Activated CD8-positive, alpha-beta T cell treated with anti-CD3 and anti-CD28 coated beads for 36 hours (primary cell): ENCODE data around the gene ZNF574. TPM values are rescaled to one million over a fixed set of nuclear protein-coding genes. Genes with fewer than 3 reads are reported as not detected.

Source experiments
- ATAC-seq: fragments of 200-7000 bp; cut with Tn5 transposase; one replicate; pipeline ENCODE4 v1.10.0; 2021; ENCODE audit warnings: mild to moderate bottlenecking, moderate library complexity
- CTCF ChIA-PET: fragments of 350-600 bp; sonication (Branson Sonifier 250); formaldehyde crosslinking; loops from one replicate; lab custom pipeline; 2021; ENCODE audit warnings: antibody characterized with exemption; lab: Charles Lee
- POLR2A ChIA-PET: fragments of 350-600 bp; sonication (Branson Sonifier 250); formaldehyde crosslinking; loops from one replicate; lab custom pipeline; 2021; ENCODE audit warnings: antibody characterized with exemption; lab: Charles Lee
- DNase-seq: peaks from one replicate; pipeline ENCODE4 v3.0.0-alpha.2; 2020
- H3K27ac Mint-ChIP-seq: one replicate; pipeline ENCODE4 v1.8.0; 2021; ENCODE audit warnings: mild to moderate bottlenecking, mixed read lengths
- H3K27me3 Mint-ChIP-seq: one replicate; pipeline ENCODE4 v1.8.0; 2021; ENCODE audit warnings: mixed read lengths
- H3K36me3 Mint-ChIP-seq: one replicate; pipeline ENCODE4 v1.8.0; 2021; ENCODE audit warnings: low read depth, mixed read lengths
- H3K4me1 Mint-ChIP-seq: one replicate; pipeline ENCODE4 v1.8.0; 2021; ENCODE audit warnings: low read depth, mixed read lengths
- H3K4me3 Mint-ChIP-seq: one replicate; pipeline ENCODE4 v1.8.0; 2021; ENCODE audit warnings: mild to moderate bottlenecking, moderate library complexity, mixed read lengths
- H3K9me3 Mint-ChIP-seq: one replicate; pipeline ENCODE4 v1.8.0; 2021; ENCODE audit warnings: mixed read lengths
- intact Hi-C: fragments of 100-400 bp; cut with micrococcal nuclease; formaldehyde crosslinking; loops from one replicate; pipeline ENCODE4 v1.10.0; 2022
- total RNA-seq, 2 experiments: library from RNA; stranded (reverse); gene quantifications; one replicate each; pipeline ENCODE4 v1.2.3, GENCODE V29; 2021
- TF ChIP-seq, protein P1 (sequence below): fragments of 200-600 bp; IDR thresholded peaks from one replicate; pipeline ENCODE4 v1.8.0; 2022; ENCODE audit warnings: antibody characterized with exemption, mild to moderate bottlenecking

The ZNF574 gene
- total RNA-seq, 2 experiments from 2014 or later, result 12.4 to 12.8 TPM

DNA sequence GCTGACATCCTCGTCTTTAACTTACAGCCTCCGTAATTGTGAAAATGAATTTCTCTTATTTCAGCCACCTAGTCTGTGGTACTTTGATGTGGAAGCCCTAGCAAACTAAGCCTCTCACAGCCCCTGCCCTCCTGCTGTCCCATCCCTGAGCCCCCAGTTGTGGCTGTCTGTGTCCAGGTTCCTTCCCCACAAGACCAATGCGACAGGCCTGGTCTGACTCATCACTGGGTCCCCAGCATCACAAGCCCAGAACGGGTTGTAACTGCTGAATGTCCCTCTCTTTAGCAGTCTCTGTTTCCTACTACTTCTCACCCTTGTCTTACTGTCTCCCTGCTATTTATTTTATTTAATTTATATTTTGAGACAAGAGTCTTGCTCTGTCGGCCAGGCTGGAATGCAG lies 50.6 kb downstream of the ZNF574 start:
- peak; percentile 33 for DNase-seq
- POLR2A ChIA-PET, result interaction anchor here (1.0 kb wide), 1 partner anchor 16 kb away, joined by 3 read pairs; no protein-coding TSS in a partner anchor
- Mint-ChIP-seq H3K4me1 (peaks cover 73% of the 10 kb centered on the region), H3K9me3 (peaks cover 2% of the 10 kb centered on the region), H3K27ac (peak overlapping the region; percentile 79), H3K27me3 (no peaks in the 10 kb centered on the region), H3K36me3 (peaks cover 25% of the 10 kb centered on the region), H3K4me3 (no peak overlapping the region)
- intact Hi-C loops, result no loop called here
- CTCF ChIA-PET, result interaction anchor here (1.3 to 3.7 kb wide), 2 partner anchors 16 to 18 kb away, joined by 5 to 18 read pairs; no protein-coding TSS in a partner anchor
- no peak for ATAC-seq
- TF ChIP-seq, protein P1, sequence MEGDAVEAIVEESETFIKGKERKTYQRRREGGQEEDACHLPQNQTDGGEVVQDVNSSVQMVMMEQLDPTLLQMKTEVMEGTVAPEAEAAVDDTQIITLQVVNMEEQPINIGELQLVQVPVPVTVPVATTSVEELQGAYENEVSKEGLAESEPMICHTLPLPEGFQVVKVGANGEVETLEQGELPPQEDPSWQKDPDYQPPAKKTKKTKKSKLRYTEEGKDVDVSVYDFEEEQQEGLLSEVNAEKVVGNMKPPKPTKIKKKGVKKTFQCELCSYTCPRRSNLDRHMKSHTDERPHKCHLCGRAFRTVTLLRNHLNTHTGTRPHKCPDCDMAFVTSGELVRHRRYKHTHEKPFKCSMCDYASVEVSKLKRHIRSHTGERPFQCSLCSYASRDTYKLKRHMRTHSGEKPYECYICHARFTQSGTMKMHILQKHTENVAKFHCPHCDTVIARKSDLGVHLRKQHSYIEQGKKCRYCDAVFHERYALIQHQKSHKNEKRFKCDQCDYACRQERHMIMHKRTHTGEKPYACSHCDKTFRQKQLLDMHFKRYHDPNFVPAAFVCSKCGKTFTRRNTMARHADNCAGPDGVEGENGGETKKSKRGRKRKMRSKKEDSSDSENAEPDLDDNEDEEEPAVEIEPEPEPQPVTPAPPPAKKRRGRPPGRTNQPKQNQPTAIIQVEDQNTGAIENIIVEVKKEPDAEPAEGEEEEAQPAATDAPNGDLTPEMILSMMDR, result no peak

DNA sequence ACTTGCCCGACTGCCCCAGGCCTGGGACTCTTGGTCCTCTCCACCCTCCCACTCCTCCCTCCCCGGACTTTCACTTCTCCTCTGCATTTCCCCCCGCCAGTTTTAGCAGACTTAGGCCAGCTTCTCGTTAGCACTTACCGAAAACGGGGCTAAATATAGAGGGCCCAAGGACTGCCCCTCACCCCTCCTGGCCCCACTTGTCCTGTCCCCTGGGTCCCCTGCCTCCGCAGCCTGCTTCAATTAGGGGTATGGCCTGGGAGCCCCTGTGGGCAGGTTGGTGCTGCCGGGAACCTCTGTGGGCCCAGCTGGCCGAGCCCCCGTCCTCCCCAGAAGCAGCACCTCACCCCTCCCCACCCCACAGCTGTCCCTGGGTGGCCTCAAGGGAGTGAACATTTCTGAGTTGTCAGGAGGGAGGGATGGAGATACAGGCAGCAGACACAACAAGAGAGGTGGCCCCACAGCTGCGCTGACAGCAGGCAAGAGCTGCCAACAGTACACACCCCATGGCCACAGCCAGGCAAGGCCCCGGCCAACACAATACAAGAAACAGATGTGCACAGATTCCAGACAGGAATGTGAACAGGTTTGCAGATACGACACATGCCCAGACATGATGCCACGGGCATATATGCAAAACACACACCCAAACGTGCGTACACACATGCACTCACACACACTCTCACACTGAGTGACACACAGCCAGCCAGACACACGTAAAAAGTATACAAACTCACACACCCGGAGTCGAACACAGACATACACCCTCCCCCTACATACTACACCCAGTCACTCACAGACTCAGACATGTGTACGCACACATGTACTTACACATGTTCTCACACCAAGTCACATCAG lies 53.7 kb downstream of the ZNF574 start:
- H3K27me3 Mint-ChIP-seq, result no peaks in the 10 kb centered on the region
- H3K36me3 Mint-ChIP-seq, result peaks cover 8% of the 10 kb centered on the region
- DNase-seq, result no peak
- ATAC-seq, result no peak
- H3K9me3 Mint-ChIP-seq, result peaks cover under 1% of the 10 kb centered on the region
- H3K27ac Mint-ChIP-seq, result peak overlapping the region; percentile 74
- intact Hi-C loops, result loop anchor here (10.0 kb wide), 1 partner anchor 155 kb away; no protein-coding TSS in a partner anchor
- POLR2A ChIA-PET, result interaction anchor here (0.7 to 1.5 kb wide), 3 partner anchors 11 to 45 kb away, joined by 3 read pairs; no protein-coding TSS in a partner anchor
- H3K4me1 Mint-ChIP-seq, result peaks cover 60% of the 10 kb centered on the region
- CTCF ChIA-PET, result interaction anchor here (1.3 to 3.7 kb wide), 3 partner anchors 21 to 150 kb away, joined by 3 to 18 read pairs (median 3); no protein-coding TSS in a partner anchor
- H3K4me3 Mint-ChIP-seq, result peak overlapping the region; percentile 78
- TF ChIP-seq, protein P1, result no peak

DNA sequence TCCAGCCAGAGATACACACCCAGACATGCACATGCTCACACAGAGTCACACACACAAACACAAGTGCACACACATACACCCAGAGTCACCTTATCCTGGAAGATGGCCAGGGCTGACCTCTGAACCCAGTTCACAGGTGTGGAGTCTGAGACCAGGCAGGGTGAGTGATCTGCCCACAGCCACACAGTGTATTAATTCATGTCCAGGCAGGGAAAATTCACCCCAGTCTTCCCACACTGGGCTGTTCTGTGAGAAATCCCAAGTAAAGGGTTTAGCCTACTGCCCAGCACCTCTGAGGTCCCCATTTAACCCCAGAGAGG lies 54.2 kb downstream of the ZNF574 start:
- Mint-ChIP-seq H3K27ac (peak overlapping the region; percentile 74), H3K4me1 (peaks cover 55% of the 10 kb centered on the region)
- DNase-seq, result no peak

More for the DNA sequence above, 54.2 kb downstream of the ZNF574 start:
- Mint-ChIP-seq H3K4me3 (peak overlapping the region; percentile 78), H3K9me3 (no peaks in the 10 kb centered on the region), H3K27me3 (no peaks in the 10 kb centered on the region), H3K36me3 (peaks cover 6% of the 10 kb centered on the region)
- TF ChIP-seq, protein P1, result no peak
- ChIA-PET POLR2A (no interaction called here), CTCF (no interaction called here)
- ATAC-seq, result no peak
- intact Hi-C loops, result loop anchor here (10.0 kb wide), 1 partner anchor 155 kb away; no protein-coding TSS in a partner anchor

Other genes with a start within 250 kb of the ZNF574 start
- gene LYPD4, start 231.5 kb upstream of the ZNF574 start, total RNA-seq, result not detected
- not detected for gene DMRTC2, start 231.1 kb upstream of the ZNF574 start, total RNA-seq
- 1,000 to 10,000 TPM; 3,454 to 3,479 TPM for gene RPS19, start 215.9 kb upstream of the ZNF574 start, total RNA-seq
- gene CD79A, start 198.9 kb upstream of the ZNF574 start, total RNA-seq, result 10 to 100 TPM; 19.3 to 21.0 TPM
- gene ARHGEF1, start 193.0 kb upstream of the ZNF574 start, total RNA-seq, result 100 to 1,000 TPM; 307 to 308 TPM
- 1 to 10 TPM; 1.5 to 1.6 TPM for gene ERFL, start 147.7 kb upstream of the ZNF574 start, total RNA-seq
- gene RABAC1, start 116.8 kb upstream of the ZNF574 start, total RNA-seq, result 10 to 100 TPM; 49.6 to 52.4 TPM
- 1 to 10 TPM; 5.5 to 5.9 TPM for gene ATP1A3, start 81.9 kb upstream of the ZNF574 start, total RNA-seq
- under 1 TPM; 0.63 to 0.95 TPM for gene GRIK5, start 6.0 kb upstream of the ZNF574 start, total RNA-seq
- gene POU2F2, start 56.3 kb downstream of the ZNF574 start, total RNA-seq, result 10 to 100 TPM; 37.7 to 40.7 TPM
- gene DEDD2, start 141.5 kb downstream of the ZNF574 start, total RNA-seq, result 10 to 100 TPM; 21.7 to 22.5 TPM
- gene ZNF526, start 144.1 kb downstream of the ZNF574 start, total RNA-seq, result 10 to 100 TPM; 12.0 to 12.3 TPM
- gene GSK3A, start 166.4 kb downstream of the ZNF574 start, total RNA-seq, result 10 to 100 TPM; 30.5 to 31.7 TPM
- gene ERF, start 179.0 kb downstream of the ZNF574 start, total RNA-seq, result 10 to 100 TPM; 60.0 to 69.2 TPM
- gene CIC, start 193.1 kb downstream of the ZNF574 start, total RNA-seq, result 10 to 100 TPM; 60.7 to 65.6 TPM
- gene PRR19, start 226.0 kb downstream of the ZNF574 start, total RNA-seq, result under 1 TPM; 0.38 to 0.49 TPM
- 10 to 100 TPM; 39.1 to 42.4 TPM for gene PAFAH1B3, start 226.5 kb downstream of the ZNF574 start, total RNA-seq
- 1 to 10 TPM; 3.0 to 3.2 TPM for gene TMEM145, start 237.1 kb downstream of the ZNF574 start, total RNA-seq
- 1 to 10 TPM; 7.0 to 8.0 TPM for gene MEGF8, start 249.5 kb downstream of the ZNF574 start, total RNA-seq